Cardiac fibroblast (primary cell): Measurements from ENCODE around the gene C16orf95.
A peak's percentile ranks its signal among the peaks of the same experiment; 100 is the strongest.

Experiments used
- DNase-seq, 2 donors: peaks; one replicate each; pipeline versions ENCODE4 v3.0.0 to v3.0.0-alpha.2; 2010; ENCODE audit warnings: low read depth in 2 of 2
- H3K4me3 ChIP-seq, 2 donors: replicated peaks in 1 of 2; 1 replicate in 1 of 2; 2 replicates in 1 of 2; pipeline ENCODE4 v1.5.1; 2011; ENCODE audit warnings: low read depth in 2 of 2, low read length in 2 of 2, mild to moderate bottlenecking in 2 of 2, moderate library complexity in 1 of 2
- CTCF ChIP-seq: IDR thresholded peaks from one replicate; pipeline ENCODE4 v1.5.1; 2011; ENCODE audit warnings: low read depth, mild to moderate bottlenecking, low read length, inconsistent platforms

Gene C16orf95

GRCh38 chr16:87335625-87336433 is 18.6 kb upstream of the C16orf95 start:
- DNase-seq = no peak
- no peak overlapping the region for H3K4me3 ChIP-seq
- TF ChIP-seq CTCF = no peak

- DNase-seq = no peak
- H3K4me3 ChIP-seq = no peak overlapping the region
- no peak for TF ChIP-seq CTCF
Observed at GRCh38 chr16:87334651-87335624, 17.7 kb upstream of the C16orf95 start.

- no peak for TF ChIP-seq CTCF
- H3K4me3 ChIP-seq = no peak overlapping the region
- no peak for DNase-seq
Observed at GRCh38 chr16:87333581-87334331, 16.6 kb upstream of the C16orf95 start.

GRCh38 chr16:87333101-87333500 is 15.9 kb upstream of the C16orf95 start:
- no peak for DNase-seq
- H3K4me3 ChIP-seq = no peak overlapping the region
- TF ChIP-seq CTCF = no peak

- H3K4me3 ChIP-seq = no peak overlapping the region
Observed at GRCh38 chr16:87332150-87332549, 15.0 kb upstream of the C16orf95 start.

More at GRCh38 chr16:87332150-87332549, 15.0 kb upstream of the C16orf95 start:
- no peak for TF ChIP-seq CTCF
- peak in 1 of 2 donors; percentile 24 for DNase-seq
